H1 (cell line): ENCODE results near the gene ARHGAP28.

Experiments used
- CTCF ChIP-seq, 3 experiments: IDR thresholded peaks; 1 replicate in 2 of 3; 2 replicates in 1 of 3; pipeline versions ENCODE4 v1.5.1 to v1.6.1; 2011; ENCODE audit warnings: low read length in 3 of 3, mild to moderate bottlenecking in 3 of 3, inconsistent platforms in 2 of 3, low read depth in 1 of 3, moderate library complexity in 1 of 3; ENCODE audit not compliant: insufficient read depth in 1 of 3; ENCODE audit errors: control extremely low read depth in 1 of 3
- SRF ChIP-seq: IDR thresholded peaks from 2 replicates; pipeline ENCODE4 v1.6.1; 2011; ENCODE audit warnings: mild to moderate bottlenecking, low read depth, low read length, moderate library complexity

GRCh38 chr18:6961331-6961730 is 231.8 kb downstream of the ARHGAP28 start:
- TF ChIP-seq CTCF (IDR thresholded peaks at IDR 0.05; ENCODE audit: control extremely low read depth in 1 of 3, insufficient read depth in 1 of 3, low read depth in 1 of 3, low read length in 3 of 3) = no peak
- TF ChIP-seq SRF = no peak
